ENCODE measurements around the gene MACF1. TPM values are rescaled to one million over a fixed set of nuclear protein-coding genes. Genes with fewer than 3 reads are reported as not detected.

The MACF1 gene
- total RNA-seq, 4 donors from 2014 or later, result 210 to 602 (median 573) TPM

DNA sequence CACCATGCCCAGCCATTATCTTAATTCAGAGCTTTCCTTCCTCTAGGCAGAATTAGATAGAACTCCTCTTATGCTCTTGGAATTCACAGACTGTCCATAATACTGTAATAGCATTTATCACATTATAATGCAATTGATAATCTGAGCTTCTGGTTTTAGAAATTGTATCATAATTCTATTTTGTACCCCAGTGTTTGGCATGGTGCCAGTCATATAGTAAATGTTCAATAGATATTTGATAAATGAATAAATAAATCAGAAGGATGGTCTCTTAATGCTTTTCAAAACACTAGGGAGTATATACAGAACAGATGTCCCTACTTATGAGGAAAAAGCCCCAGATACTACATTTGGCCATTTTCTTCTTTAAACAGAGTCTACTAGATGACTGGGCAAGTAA lies 167.6 kb downstream of the MACF1 start:
- no peak for DNase-seq
- Histone ChIP-seq H3K36me3 (peaks cover 0 to 4% of the 10 kb centered on the region in 2 donors), H3K27ac (no peak overlapping the region), H3K27me3 (no peaks in the 10 kb centered on the region), H3K4me1 (peaks cover 0 to 7% of the 10 kb centered on the region in 2 donors), H3K4me3 (no peak overlapping the region), H3K9me3 (no peaks in the 10 kb centered on the region)
- intact Hi-C loops (cut with DNase I; ENCODE audit: low total_unique reads), result no loop called here
- TF ChIP-seq, protein P1, sequence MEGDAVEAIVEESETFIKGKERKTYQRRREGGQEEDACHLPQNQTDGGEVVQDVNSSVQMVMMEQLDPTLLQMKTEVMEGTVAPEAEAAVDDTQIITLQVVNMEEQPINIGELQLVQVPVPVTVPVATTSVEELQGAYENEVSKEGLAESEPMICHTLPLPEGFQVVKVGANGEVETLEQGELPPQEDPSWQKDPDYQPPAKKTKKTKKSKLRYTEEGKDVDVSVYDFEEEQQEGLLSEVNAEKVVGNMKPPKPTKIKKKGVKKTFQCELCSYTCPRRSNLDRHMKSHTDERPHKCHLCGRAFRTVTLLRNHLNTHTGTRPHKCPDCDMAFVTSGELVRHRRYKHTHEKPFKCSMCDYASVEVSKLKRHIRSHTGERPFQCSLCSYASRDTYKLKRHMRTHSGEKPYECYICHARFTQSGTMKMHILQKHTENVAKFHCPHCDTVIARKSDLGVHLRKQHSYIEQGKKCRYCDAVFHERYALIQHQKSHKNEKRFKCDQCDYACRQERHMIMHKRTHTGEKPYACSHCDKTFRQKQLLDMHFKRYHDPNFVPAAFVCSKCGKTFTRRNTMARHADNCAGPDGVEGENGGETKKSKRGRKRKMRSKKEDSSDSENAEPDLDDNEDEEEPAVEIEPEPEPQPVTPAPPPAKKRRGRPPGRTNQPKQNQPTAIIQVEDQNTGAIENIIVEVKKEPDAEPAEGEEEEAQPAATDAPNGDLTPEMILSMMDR (IDR thresholded peaks at IDR 0.05), result no peak
- TF ChIP-seq POLR2A (IDR thresholded peaks at IDR 0.05), result no peak

DNA sequence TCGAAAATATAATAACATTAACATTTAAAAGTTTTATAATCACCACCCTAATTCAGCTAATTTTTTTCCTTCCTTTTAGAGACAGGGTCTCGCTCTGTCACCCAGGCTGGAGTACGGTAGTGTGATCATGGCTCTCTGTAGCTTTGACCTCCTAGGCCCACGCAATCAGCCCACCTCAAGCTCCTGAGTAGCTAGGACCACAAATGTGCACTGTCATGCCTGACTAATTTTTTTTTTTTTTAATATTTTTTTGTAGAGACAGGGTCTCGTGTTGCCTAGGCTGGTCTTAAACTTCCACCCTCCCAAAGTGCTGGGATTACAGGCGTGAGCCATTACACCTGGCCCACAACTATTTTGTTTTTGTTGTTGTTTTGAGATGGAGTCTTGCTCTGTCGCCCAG lies 172.2 kb downstream of the MACF1 start:
- Histone ChIP-seq H3K27me3 (no peaks in the 10 kb centered on the region), H3K4me1 (peaks cover 0 to 4% of the 10 kb centered on the region in 2 donors), H3K9me3 (no peaks in the 10 kb centered on the region), H3K4me3 (no peak overlapping the region), H3K36me3 (peaks cover 0 to 4% of the 10 kb centered on the region in 2 donors), H3K27ac (no peak overlapping the region)
- no peak for DNase-seq
- intact Hi-C loops (cut with DNase I; ENCODE audit: low total_unique reads), result no loop called here
- TF ChIP-seq, protein P1 (IDR thresholded peaks at IDR 0.05), result no peak
- no peak for TF ChIP-seq POLR2A (IDR thresholded peaks at IDR 0.05)

DNA sequence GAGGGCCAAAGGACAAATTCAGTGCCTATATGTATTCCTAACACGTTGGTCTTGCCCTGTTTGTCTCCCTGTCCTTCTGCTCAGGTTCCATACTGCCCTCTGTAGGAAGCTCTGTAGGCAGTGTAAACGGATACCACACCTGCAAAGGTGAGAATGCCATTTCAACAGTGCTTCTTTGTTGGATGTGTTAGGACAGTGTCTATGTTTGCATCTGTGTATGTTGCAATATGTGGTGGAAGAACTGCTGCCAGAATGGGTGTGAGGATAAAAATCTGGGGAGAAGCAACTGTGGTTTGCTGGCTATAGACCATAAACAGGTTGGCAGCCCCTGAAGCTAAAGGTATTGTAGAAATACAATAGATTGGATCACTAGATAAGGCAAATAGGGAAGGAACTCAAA lies 173.9 kb downstream of the MACF1 start:
- Histone ChIP-seq H3K27ac (no peak overlapping the region), H3K36me3 (no peaks in the 10 kb centered on the region), H3K27me3 (no peaks in the 10 kb centered on the region), H3K4me3 (no peak overlapping the region), H3K9me3 (no peaks in the 10 kb centered on the region), H3K4me1 (no peaks in the 10 kb centered on the region)
- no peak for DNase-seq
- TF ChIP-seq POLR2A (IDR thresholded peaks at IDR 0.05), result no peak
- TF ChIP-seq, protein P1 (IDR thresholded peaks at IDR 0.05), result peak in 1 of 4 experiments; percentile 18
- intact Hi-C loops (cut with DNase I; ENCODE audit: low total_unique reads), result no loop called here

DNA sequence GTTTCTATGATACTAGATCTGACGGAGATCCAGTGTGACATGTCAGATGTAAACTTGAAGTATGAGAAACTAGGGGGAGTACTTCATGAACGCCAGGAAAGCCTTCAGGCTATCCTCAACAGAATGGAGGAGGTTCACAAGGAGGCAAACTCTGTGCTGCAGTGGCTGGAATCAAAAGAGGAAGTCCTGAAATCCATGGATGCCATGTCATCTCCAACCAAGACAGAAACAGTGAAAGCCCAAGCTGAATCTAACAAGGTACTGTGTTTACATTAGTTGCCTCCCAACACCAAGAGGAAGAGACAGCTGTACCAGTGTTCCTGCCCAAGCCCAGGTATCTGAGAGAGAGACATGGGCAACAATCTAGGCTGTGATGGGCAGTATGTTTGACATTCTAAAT lies 174.7 kb downstream of the MACF1 start:
- H3K36me3 ChIP-seq, result no peaks in the 10 kb centered on the region
- H3K4me3 ChIP-seq, result no peak overlapping the region
- H3K27ac ChIP-seq, result no peak overlapping the region

DNA sequence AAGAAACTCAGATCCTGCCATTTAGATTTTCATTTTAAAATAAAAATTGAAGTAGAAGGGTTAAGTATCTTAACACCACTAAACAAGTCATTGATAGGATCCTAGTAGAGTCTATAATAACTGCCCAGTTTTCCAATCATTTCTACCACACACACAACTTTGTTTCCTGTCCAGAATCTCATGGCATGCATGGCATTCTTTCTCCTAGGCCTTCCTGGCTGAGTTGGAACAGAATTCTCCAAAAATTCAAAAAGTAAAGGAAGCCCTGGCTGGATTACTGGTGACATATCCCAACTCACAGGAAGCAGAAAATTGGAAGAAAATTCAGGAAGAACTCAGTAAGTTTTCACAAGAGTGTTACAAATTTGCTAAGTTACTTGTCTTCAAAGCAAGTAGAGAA lies 175.5 kb downstream of the MACF1 start:
- no peak for DNase-seq
- Histone ChIP-seq H3K27me3 (no peaks in the 10 kb centered on the region), H3K27ac (no peak overlapping the region), H3K36me3 (no peaks in the 10 kb centered on the region), H3K4me3 (no peak overlapping the region), H3K4me1 (no peaks in the 10 kb centered on the region), H3K9me3 (no peaks in the 10 kb centered on the region)
- intact Hi-C loops (cut with DNase I; ENCODE audit: low total_unique reads), result no loop called here
- TF ChIP-seq POLR2A (IDR thresholded peaks at IDR 0.05), result no peak

More for the DNA sequence above, 174.7 kb downstream of the MACF1 start:
- DNase-seq, result no peak
- TF ChIP-seq POLR2A (IDR thresholded peaks at IDR 0.05), result no peak
- TF ChIP-seq, protein P1 (IDR thresholded peaks at IDR 0.05), result no peak
- no peaks in the 10 kb centered on the region for H3K27me3 ChIP-seq
- no peaks in the 10 kb centered on the region for H3K9me3 ChIP-seq
- intact Hi-C loops (cut with DNase I; ENCODE audit: low total_unique reads), result no loop called here
- no peaks in the 10 kb centered on the region for H3K4me1 ChIP-seq

DNA sequence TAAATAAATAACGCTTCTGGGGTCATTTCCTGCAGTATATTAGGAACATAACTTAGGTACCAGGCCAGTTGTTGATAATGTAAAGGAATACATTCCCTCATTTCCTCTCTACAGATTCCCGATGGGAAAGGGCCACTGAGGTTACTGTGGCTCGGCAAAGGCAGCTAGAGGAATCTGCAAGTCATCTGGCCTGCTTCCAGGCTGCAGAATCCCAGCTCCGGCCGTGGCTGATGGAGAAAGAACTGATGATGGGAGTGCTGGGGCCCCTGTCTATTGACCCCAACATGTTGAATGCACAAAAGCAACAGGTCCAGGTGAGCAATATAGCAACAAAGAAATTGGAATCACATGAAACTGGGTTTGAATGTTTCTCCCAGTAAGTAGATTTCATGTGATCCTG lies 177.3 kb downstream of the MACF1 start:
- intact Hi-C loops (cut with DNase I; ENCODE audit: low total_unique reads), result no loop called here
- Histone ChIP-seq H3K36me3 (no peaks in the 10 kb centered on the region), H3K9me3 (no peaks in the 10 kb centered on the region), H3K4me1 (no peaks in the 10 kb centered on the region), H3K27ac (peak overlapping the region in 1 of 2 donors; percentile 7), H3K4me3 (no peak overlapping the region), H3K27me3 (no peaks in the 10 kb centered on the region)
- no peak for DNase-seq
- TF ChIP-seq, protein P1 (IDR thresholded peaks at IDR 0.05), result no peak
- no peak for TF ChIP-seq POLR2A (IDR thresholded peaks at IDR 0.05)

All from uterus (tissue), 4 donors.